ENCODE results near the gene PLCH1.

The PLCH1 gene

GRCh38 chr3:155382396-155383042, 362.4 kb downstream of the PLCH1 start:
- peak; percentile 57 for DNase-seq (ENCODE audit: low spot score)

GRCh38 chr3:155377847-155378246, 367.0 kb downstream of the PLCH1 start:
- DNase-seq (ENCODE audit: low spot score), result no peak

GRCh38 chr3:155377071-155377470, 367.8 kb downstream of the PLCH1 start:
- no peak for DNase-seq (ENCODE audit: low spot score)

- no peak for DNase-seq (ENCODE audit: low spot score)
Measured at GRCh38 chr3:155372281-155372680, 372.6 kb downstream of the PLCH1 start.

- no peak for DNase-seq (ENCODE audit: low spot score)
Measured at GRCh38 chr3:155370764-155371503, 373.9 kb downstream of the PLCH1 start.

- peak; percentile 21 for DNase-seq (ENCODE audit: low spot score)
Measured at GRCh38 chr3:155370198-155370597, 374.7 kb downstream of the PLCH1 start.

- DNase-seq (ENCODE audit: low spot score), result no peak
Measured at GRCh38 chr3:155369735-155370134, 375.1 kb downstream of the PLCH1 start.

- no peak for DNase-seq (ENCODE audit: low spot score)
Measured at GRCh38 chr3:155369244-155369643, 375.6 kb downstream of the PLCH1 start.

- no peak for DNase-seq (ENCODE audit: low spot score)
Measured at GRCh38 chr3:155368786-155369185, 376.1 kb downstream of the PLCH1 start.

GRCh38 chr3:155367506-155367905, 377.4 kb downstream of the PLCH1 start:
- DNase-seq (ENCODE audit: low spot score), result no peak

GRCh38 chr3:155365178-155365783, 379.6 kb downstream of the PLCH1 start:
- no peak for DNase-seq (ENCODE audit: low spot score)

- DNase-seq (ENCODE audit: low spot score), result no peak
Measured at GRCh38 chr3:155364492-155364891, 380.4 kb downstream of the PLCH1 start.

- DNase-seq (ENCODE audit: low spot score), result no peak
Measured at GRCh38 chr3:155363690-155364070, 381.2 kb downstream of the PLCH1 start.

GRCh38 chr3:155362808-155363689, 381.8 kb downstream of the PLCH1 start:
- DNase-seq (ENCODE audit: low spot score), result no peak

- no peak for DNase-seq (ENCODE audit: low spot score)
Measured at GRCh38 chr3:155360281-155360680, 384.6 kb downstream of the PLCH1 start.

- peak; percentile 32 for DNase-seq (ENCODE audit: low spot score)
Measured at GRCh38 chr3:155356594-155357370, 388.1 kb downstream of the PLCH1 start.

GRCh38 chr3:155354658-155355057, 390.2 kb downstream of the PLCH1 start:
- DNase-seq (ENCODE audit: low spot score), result no peak

- DNase-seq (ENCODE audit: low spot score), result peak; percentile 69
Measured at GRCh38 chr3:155352900-155353490, 391.9 kb downstream of the PLCH1 start.

- DNase-seq (ENCODE audit: low spot score), result no peak
Measured at GRCh38 chr3:155350571-155350970, 394.3 kb downstream of the PLCH1 start.

GRCh38 chr3:155347901-155348300, 397.0 kb downstream of the PLCH1 start:
- no peak for DNase-seq (ENCODE audit: low spot score)

- no peak for DNase-seq (ENCODE audit: low spot score)
Measured at GRCh38 chr3:155342344-155342743, 402.5 kb downstream of the PLCH1 start.

Data from cerebellar cortex (tissue), 1 donor.